Parathyroid adenoma (tissue), 2 donors: ENCODE data around the gene TIMP3.

Experiments
- H2AFZ ChIP-seq: fragments of 300-600 bp; sonication (generic); one replicate; pipeline ENCODE4 v1.7.0; 2017; ENCODE audit warnings: antibody characterized with exemption, mild to moderate bottlenecking
- H3K27ac ChIP-seq: fragments of 300-600 bp; sonication (generic); one replicate; pipeline ENCODE4 v1.7.0; 2017
- H3K27me3 ChIP-seq: fragments of 300-600 bp; sonication (generic); one replicate; pipeline ENCODE4 v1.7.0; 2017; ENCODE audit warnings: low read length; ENCODE audit not compliant: control insufficient read depth, insufficient read depth
- H3K36me3 ChIP-seq: fragments of 300-600 bp; sonication (generic); one replicate; pipeline ENCODE4 v1.7.0; 2017; ENCODE audit warnings: low read length; ENCODE audit not compliant: control insufficient read depth, insufficient read depth
- H3K4me1 ChIP-seq: fragments of 300-600 bp; sonication (generic); one replicate; pipeline ENCODE4 v1.7.0; 2017; ENCODE audit warnings: control low read depth
- H3K4me2 ChIP-seq: fragments of 300-600 bp; sonication (generic); one replicate; pipeline ENCODE4 v1.7.0; 2017; ENCODE audit warnings: low read length
- H3K4me3 ChIP-seq: fragments of 300-600 bp; sonication (generic); one replicate; pipeline ENCODE4 v1.7.0; 2017; ENCODE audit warnings: low read depth, low read length
- H3K79me2 ChIP-seq: fragments of 300-600 bp; sonication (generic); one replicate; pipeline ENCODE4 v1.7.0; 2017; ENCODE audit warnings: control low read depth
- H3K9ac ChIP-seq: fragments of 300-600 bp; sonication (generic); one replicate; pipeline ENCODE4 v1.7.0; 2017; ENCODE audit warnings: mild to moderate bottlenecking
- H3K9me3 ChIP-seq: fragments of 300-600 bp; sonication (generic); one replicate; pipeline ENCODE4 v1.7.0; 2017; ENCODE audit warnings: low read length; ENCODE audit not compliant: control insufficient read depth
- CTCF ChIP-seq: fragments of 300-600 bp; sonication (generic); IDR thresholded peaks from one replicate; pipeline ENCODE4 v1.7.0; 2017; ENCODE audit warnings: antibody characterized with exemption, mild to moderate bottlenecking
- donor health status: primary hyperparathyroidism.

The TIMP3 gene

GRCh38 chr22:32888976-32889375 lies 87.5 kb downstream of the TIMP3 start:
- TF ChIP-seq CTCF = no peak
- H2AFZ ChIP-seq = no peak overlapping the region

GRCh38 chr22:32896891-32897290 lies 95.4 kb downstream of the TIMP3 start:
- no peaks in the 10 kb centered on the region for H3K9me3 ChIP-seq
- no peaks in the 10 kb centered on the region for H3K36me3 ChIP-seq
- H2AFZ ChIP-seq = no peak overlapping the region
- TF ChIP-seq CTCF = no peak
- H3K4me2 ChIP-seq = no peak overlapping the region
- no peaks in the 10 kb centered on the region for H3K27me3 ChIP-seq
- no peak overlapping the region for H3K27ac ChIP-seq
- no peaks in the 10 kb centered on the region for H3K4me1 ChIP-seq
- no peaks in the 10 kb centered on the region for H3K79me2 ChIP-seq
- H3K4me3 ChIP-seq = no peak overlapping the region
- no peak overlapping the region for H3K9ac ChIP-seq

More at GRCh38 chr22:32888976-32889375, 87.5 kb downstream of the TIMP3 start:
- H3K4me1 ChIP-seq = no peaks in the 10 kb centered on the region
- H3K4me2 ChIP-seq = no peak overlapping the region
- no peak overlapping the region for H3K4me3 ChIP-seq
- H3K27ac ChIP-seq = no peak overlapping the region
- no peak overlapping the region for H3K9ac ChIP-seq
- no peaks in the 10 kb centered on the region for H3K36me3 ChIP-seq
- no peaks in the 10 kb centered on the region for H3K79me2 ChIP-seq
- no peaks in the 10 kb centered on the region for H3K9me3 ChIP-seq
- H3K27me3 ChIP-seq = no peaks in the 10 kb centered on the region

DNA sequence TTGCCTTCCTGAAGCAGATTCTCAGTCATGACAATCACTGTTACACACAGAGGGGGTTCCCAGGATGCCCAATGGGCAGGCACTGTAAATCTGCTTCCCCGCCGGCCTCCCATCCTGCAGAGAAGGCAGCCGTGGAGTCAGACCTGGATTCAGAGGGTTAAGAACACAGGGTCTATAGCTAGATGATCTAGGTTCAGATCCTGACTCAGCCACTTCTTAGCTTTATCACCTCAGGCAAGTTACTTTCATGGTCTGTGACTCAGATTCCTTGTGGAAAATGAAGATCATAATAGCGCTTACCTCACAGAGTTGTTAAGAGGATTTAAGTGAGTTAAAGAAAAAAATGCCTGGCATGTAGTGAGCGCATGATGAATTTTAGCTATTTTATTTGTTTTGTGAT lies 95.9 kb downstream of the TIMP3 start:
- Histone ChIP-seq H3K27me3 (no peaks in the 10 kb centered on the region), H3K36me3 (no peaks in the 10 kb centered on the region), H3K79me2 (no peaks in the 10 kb centered on the region), H3K27ac (no peak overlapping the region), H3K4me3 (no peak overlapping the region), H3K4me1 (no peaks in the 10 kb centered on the region), H3K9ac (no peak overlapping the region), H3K4me2 (no peak overlapping the region), H2AFZ (no peak overlapping the region), H3K9me3 (no peaks in the 10 kb centered on the region)
- TF ChIP-seq CTCF = no peak

GRCh38 chr22:32900886-32901635 lies 99.6 kb downstream of the TIMP3 start:
- no peak for TF ChIP-seq CTCF
- Histone ChIP-seq H3K4me3 (no peak overlapping the region), H3K27me3 (no peaks in the 10 kb centered on the region)

DNA sequence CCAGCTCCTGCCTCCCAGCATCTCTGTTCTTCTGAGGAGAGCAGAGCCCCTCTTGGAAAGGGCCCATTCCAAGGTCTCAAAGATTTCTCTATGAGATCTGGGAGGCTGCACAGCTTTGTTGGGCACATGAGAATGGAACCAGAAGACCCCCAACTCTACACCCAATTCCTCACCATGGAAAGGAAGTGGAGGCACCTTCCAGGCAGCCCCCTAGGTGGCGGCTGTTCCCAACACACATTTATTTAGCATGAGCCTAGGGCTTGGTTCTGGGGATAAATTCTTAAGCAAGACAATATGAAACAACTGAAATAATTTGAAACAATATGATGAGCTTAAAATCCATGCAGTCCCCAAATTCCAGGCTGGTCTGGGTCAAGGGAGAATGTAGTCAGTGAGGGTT lies 100.4 kb downstream of the TIMP3 start:
- TF ChIP-seq CTCF = no peak
- no peaks in the 10 kb centered on the region for H3K27me3 ChIP-seq
- no peak overlapping the region for H3K27ac ChIP-seq
- no peak overlapping the region for H3K9ac ChIP-seq
- H3K9me3 ChIP-seq = no peaks in the 10 kb centered on the region
- no peak overlapping the region for H3K4me2 ChIP-seq
- no peaks in the 10 kb centered on the region for H3K36me3 ChIP-seq
- H2AFZ ChIP-seq = no peak overlapping the region
- H3K4me1 ChIP-seq = peaks cover 3% of the 10 kb centered on the region
- no peaks in the 10 kb centered on the region for H3K79me2 ChIP-seq
- H3K4me3 ChIP-seq = no peak overlapping the region

More at GRCh38 chr22:32900886-32901635, 99.6 kb downstream of the TIMP3 start:
- no peaks in the 10 kb centered on the region for H3K36me3 ChIP-seq
- no peaks in the 10 kb centered on the region for H3K9me3 ChIP-seq
- no peak overlapping the region for H2AFZ ChIP-seq
- H3K4me2 ChIP-seq = no peak overlapping the region
- H3K79me2 ChIP-seq = no peaks in the 10 kb centered on the region
- H3K4me1 ChIP-seq = peaks cover 3% of the 10 kb centered on the region
- no peak overlapping the region for H3K9ac ChIP-seq
- H3K27ac ChIP-seq = no peak overlapping the region
